ENCODE measurements around the gene DACT2. TPM values are rescaled to one million over a fixed set of nuclear protein-coding genes. Genes with fewer than 3 reads are reported as not detected.

DACT2 gene
- total and polyA plus RNA-seq, 2 of the 8 experiments (the other 6 are each of a cell fraction or from before 2014, with no cell fraction given) = 2.9 to 3.1 TPM

DNA sequence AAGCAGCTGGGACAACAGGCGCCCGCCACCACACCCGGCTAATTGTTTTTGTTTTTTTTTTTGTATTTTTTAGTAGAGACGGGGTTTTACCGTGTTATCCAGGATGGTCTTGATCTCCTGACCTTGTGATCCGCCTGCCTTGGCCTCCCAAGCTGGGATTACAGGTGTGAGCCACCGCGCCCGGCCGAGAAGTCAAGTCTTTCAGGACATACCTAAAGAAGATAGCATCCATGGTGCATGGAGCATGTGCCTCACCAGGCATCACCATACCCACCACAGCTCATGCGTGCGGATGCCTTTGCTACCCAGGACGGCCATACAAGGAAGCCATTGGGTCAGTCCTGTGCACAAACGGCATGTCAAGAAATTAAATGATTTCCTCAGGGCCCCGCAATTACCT lies 60.8 kb downstream of the DACT2 start:
- no peaks in the 10 kb centered on the region for H3K36me3 ChIP-seq (ENCODE audit: control insufficient read depth in 2 of 4, insufficient read depth in 4 of 4, low read length in 3 of 4)
- no peak overlapping the region for H2BK120ac ChIP-seq (replicated peaks; ENCODE audit: low read depth, low read length)
- no peak overlapping the region for H2AK5ac ChIP-seq (ENCODE audit: low read depth, low read length)
- H3K4me3 ChIP-seq (ENCODE audit: extremely low read depth in 1 of 4, insufficient read depth in 2 of 4, low read depth in 3 of 4, low read length in 4 of 4) = no peak overlapping the region
- no peak overlapping the region for H3K4ac ChIP-seq (replicated peaks; ENCODE audit: insufficient read length, low read depth, low read length)
- H3K4me2 ChIP-seq (ENCODE audit: insufficient read depth in 1 of 2, low read depth in 2 of 2, low read length in 2 of 2) = no peak overlapping the region
- H2AFZ ChIP-seq (ENCODE audit: low read length) = no peak overlapping the region
- 92% methylated on average over 15 of the region's 15 CpGs; no CpG with 5 or more reads in 1 of the 2 experiments for WGBS, 2 experiments (ENCODE audit: extremely low coverage in 1 of 2, insufficient coverage in 1 of 2, insufficient read length in 1 of 2, insufficient replicate concordance in 2 of 2, low coverage in 1 of 2, low lambda C conversion rate in 2 of 2, missing lambda C conversion rate in 1 of 2)
- no peak overlapping the region for H2BK15ac ChIP-seq (ENCODE audit: low read length)
- no peaks in the 10 kb centered on the region for H3K23me2 ChIP-seq (ENCODE audit: low read depth, low read length)
- no peak for DNase-seq (ENCODE audit: low read depth in 1 of 2, low spot score in 2 of 2)
- no peak overlapping the region for H3K9ac ChIP-seq (replicated peaks in 1 of 4; ENCODE audit: extremely low read depth in 1 of 4, low read depth in 3 of 4, low read length in 3 of 4)
- no peak overlapping the region for H3K14ac ChIP-seq (ENCODE audit: insufficient read length)
- no peak overlapping the region for H3K56ac ChIP-seq (replicated peaks; ENCODE audit: insufficient read length, low read depth, low read length)
- no peak overlapping the region for H3K18ac ChIP-seq (ENCODE audit: extremely low read depth, low read length)
- POLR2A ChIA-PET (ENCODE audit: partially characterized antibody) = no interaction called here
- no peaks in the 10 kb centered on the region for H4K20me1 ChIP-seq (replicated peaks in 1 of 2; ENCODE audit: control insufficient read depth in 1 of 2, insufficient read depth in 2 of 2, low read length in 2 of 2)
- no peak overlapping the region for H2BK12ac ChIP-seq (ENCODE audit: low read depth, low read length)
- H3K4me1 ChIP-seq (replicated peaks in 1 of 4; ENCODE audit: control insufficient read depth in 3 of 4, insufficient read depth in 4 of 4, low read length in 3 of 4) = no peaks in the 10 kb centered on the region; a peak in 3 of 7 replicates
- no peak overlapping the region for H2BK5ac ChIP-seq (ENCODE audit: low read depth, low read length)
- no peak overlapping the region for H3K23ac ChIP-seq (ENCODE audit: insufficient read length)
- H3K27me3 ChIP-seq (replicated peaks in 1 of 4; ENCODE audit: control insufficient read depth in 3 of 4, extremely low read depth in 1 of 4, insufficient read depth in 3 of 4, low read length in 3 of 4) = no peaks in the 10 kb centered on the region
- no peak overlapping the region for H4K91ac ChIP-seq (replicated peaks; ENCODE audit: insufficient read length, low read length)
- H3K27ac ChIP-seq (ENCODE audit: low read depth, low read length) = no peak overlapping the region
- CTCF ChIA-PET (ENCODE audit: partially characterized antibody) = interaction anchor here (1.1 to 2.4 kb wide), 4 partner anchors 9 to 26 kb away, joined by 3 to 8 read pairs (median 4); no protein-coding TSS in a partner anchor
- no peak overlapping the region; the same call in 1 of the 2 replicates for H4K8ac ChIP-seq (ENCODE audit: extremely low read depth, insufficient read depth, low read length)
- no peak overlapping the region for H2BK20ac ChIP-seq (ENCODE audit: low read length)
- H3K79me1 ChIP-seq (ENCODE audit: low read depth, low read length) = no peaks in the 10 kb centered on the region
- no peak overlapping the region for H4K5ac ChIP-seq (ENCODE audit: insufficient read length, low read depth, low read length)
- H3K9me3 ChIP-seq (ENCODE audit: insufficient read depth in 2 of 2, low read depth in 1 of 2, low read length in 1 of 2) = peaks cover 5 to 6% of the 10 kb centered on the region in 2 experiments; a peak in 2 of 4 replicates
- H3K79me2 ChIP-seq (ENCODE audit: control insufficient read depth in 1 of 2, insufficient read depth in 2 of 2, low read length in 2 of 2) = no peaks in the 10 kb centered on the region
- FAIRE-seq = no peak
- TF ChIP-seq GABPA (IDR thresholded peaks at IDR 0.05; ENCODE audit: borderline replicate concordance, insufficient read depth, low read length) = no peak
- TF ChIP-seq GTF2F1 (IDR thresholded peaks at IDR 0.05; ENCODE audit: borderline replicate concordance, low read depth, low read length) = no peak
- TF ChIP-seq, protein P1, sequence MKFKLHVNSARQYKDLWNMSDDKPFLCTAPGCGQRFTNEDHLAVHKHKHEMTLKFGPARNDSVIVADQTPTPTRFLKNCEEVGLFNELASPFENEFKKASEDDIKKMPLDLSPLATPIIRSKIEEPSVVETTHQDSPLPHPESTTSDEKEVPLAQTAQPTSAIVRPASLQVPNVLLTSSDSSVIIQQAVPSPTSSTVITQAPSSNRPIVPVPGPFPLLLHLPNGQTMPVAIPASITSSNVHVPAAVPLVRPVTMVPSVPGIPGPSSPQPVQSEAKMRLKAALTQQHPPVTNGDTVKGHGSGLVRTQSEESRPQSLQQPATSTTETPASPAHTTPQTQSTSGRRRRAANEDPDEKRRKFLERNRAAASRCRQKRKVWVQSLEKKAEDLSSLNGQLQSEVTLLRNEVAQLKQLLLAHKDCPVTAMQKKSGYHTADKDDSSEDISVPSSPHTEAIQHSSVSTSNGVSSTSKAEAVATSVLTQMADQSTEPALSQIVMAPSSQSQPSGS (IDR thresholded peaks at IDR 0.05; ENCODE audit: low read length) = no peak
- no peak for TF ChIP-seq SP1 (IDR thresholded peaks at IDR 0.05; ENCODE audit: low read depth, low read length)
- no peak for TF ChIP-seq SIX5 (IDR thresholded peaks at IDR 0.05; ENCODE audit: low read depth, low read length)
- TF ChIP-seq CREB1 (IDR thresholded peaks at IDR 0.05) = no peak
- no peak for TF ChIP-seq RAD21 (IDR thresholded peaks at IDR 0.05 in 1 of 2, conservative IDR thresholded peaks at IDR 0.05 in 1 of 2; ENCODE audit: low read depth in 2 of 2, low read length in 2 of 2)
- TF ChIP-seq ASH2L (IDR thresholded peaks at IDR 0.05; ENCODE audit: low read length) = no peak
- TF ChIP-seq NRF1 (IDR thresholded peaks at IDR 0.05; ENCODE audit: low read depth, low read length) = no peak
- TF ChIP-seq BCL11A (IDR thresholded peaks at IDR 0.05; ENCODE audit: low read depth in 2 of 2, low read length in 2 of 2) = no peak
- TF ChIP-seq EGR1 (IDR thresholded peaks at IDR 0.05; ENCODE audit: borderline replicate concordance, low read depth, low read length) = no peak
- TF ChIP-seq KDM4A (IDR thresholded peaks at IDR 0.05; ENCODE audit: low read depth, low read length, severe bottlenecking) = no peak
- TF ChIP-seq BACH1 (IDR thresholded peaks at IDR 0.05; ENCODE audit: low read length) = no peak
